Astrocyte of the cerebellum (primary cell): ENCODE data around the gene LBR.

Experiments
- DNase-seq: peaks from one replicate; pipeline ENCODE4 v3.0.0-alpha.2; 2011; ENCODE audit warnings: low read depth
- H3K4me3 ChIP-seq: 2 replicates; pipeline ENCODE4 v1.5.1; 2011; ENCODE audit warnings: mild to moderate bottlenecking, low read depth, low read length, moderate library complexity
- in situ Hi-C: cut with HindIII; loops from 2 replicates; pipeline ENCODE4 v1.10.0; 2017; ENCODE audit warnings: low sequenced_read_pairs
- TF ChIP-seq, protein P1 (sequence below): IDR thresholded peaks from 2 replicates; pipeline ENCODE4 v1.5.1; 2012; ENCODE audit warnings: low read length, low read depth, moderate library complexity, mild to moderate bottlenecking; ENCODE audit errors: missing control alignments

The LBR gene

DNA sequence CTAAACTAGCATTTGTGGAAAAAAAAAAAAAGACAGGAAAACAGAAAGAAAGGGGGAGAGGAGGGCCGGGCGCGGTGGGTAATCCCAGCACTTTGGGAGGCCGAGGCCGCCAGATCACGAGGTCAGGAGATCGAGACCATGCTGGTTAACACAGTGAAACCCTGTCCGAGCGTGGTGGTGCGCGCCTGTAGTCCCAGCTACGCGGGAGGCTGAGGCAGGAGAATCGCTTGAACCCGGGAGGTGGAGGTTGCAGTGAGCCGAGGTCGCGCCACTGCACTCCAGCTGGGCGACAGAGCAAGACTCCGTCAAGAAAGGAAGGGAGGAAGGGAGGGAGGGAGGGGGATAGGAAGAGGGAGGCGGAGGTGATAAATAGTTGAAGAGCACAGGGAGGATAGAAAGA is 54.7 kb downstream of the LBR start:
- no peak overlapping the region for H3K4me3 ChIP-seq
- TF ChIP-seq, protein P1, sequence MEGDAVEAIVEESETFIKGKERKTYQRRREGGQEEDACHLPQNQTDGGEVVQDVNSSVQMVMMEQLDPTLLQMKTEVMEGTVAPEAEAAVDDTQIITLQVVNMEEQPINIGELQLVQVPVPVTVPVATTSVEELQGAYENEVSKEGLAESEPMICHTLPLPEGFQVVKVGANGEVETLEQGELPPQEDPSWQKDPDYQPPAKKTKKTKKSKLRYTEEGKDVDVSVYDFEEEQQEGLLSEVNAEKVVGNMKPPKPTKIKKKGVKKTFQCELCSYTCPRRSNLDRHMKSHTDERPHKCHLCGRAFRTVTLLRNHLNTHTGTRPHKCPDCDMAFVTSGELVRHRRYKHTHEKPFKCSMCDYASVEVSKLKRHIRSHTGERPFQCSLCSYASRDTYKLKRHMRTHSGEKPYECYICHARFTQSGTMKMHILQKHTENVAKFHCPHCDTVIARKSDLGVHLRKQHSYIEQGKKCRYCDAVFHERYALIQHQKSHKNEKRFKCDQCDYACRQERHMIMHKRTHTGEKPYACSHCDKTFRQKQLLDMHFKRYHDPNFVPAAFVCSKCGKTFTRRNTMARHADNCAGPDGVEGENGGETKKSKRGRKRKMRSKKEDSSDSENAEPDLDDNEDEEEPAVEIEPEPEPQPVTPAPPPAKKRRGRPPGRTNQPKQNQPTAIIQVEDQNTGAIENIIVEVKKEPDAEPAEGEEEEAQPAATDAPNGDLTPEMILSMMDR = no peak
- no peak for DNase-seq
- in situ Hi-C loops = no loop called here

DNA sequence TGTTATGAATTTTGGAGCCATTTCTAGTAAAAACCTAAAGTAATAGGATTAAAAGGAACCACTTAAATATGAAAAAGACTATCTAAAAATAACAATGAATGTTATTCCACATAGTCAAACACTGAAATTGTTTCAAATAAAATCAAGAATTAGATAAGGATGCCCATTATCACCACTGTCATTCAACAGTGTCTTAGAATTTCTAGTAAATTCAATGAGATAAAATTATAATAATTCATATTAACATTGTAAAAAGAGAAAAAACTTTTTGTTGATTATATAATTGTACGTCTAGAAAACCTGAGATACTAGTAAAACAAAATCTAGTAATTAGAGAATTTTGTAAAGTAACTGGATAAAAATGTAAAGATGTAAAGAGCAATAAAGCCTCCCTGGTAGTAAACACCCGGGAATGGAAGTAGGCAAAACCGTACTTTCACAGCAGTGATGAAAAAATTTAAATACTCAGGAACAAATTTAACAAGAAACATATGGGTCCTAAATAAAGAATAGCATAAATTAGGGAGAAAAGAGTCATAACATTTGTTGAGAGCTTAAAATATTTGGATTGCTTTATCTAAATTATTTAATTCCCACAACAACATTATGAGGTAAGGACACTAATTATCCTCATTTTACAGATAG is 56.4 kb downstream of the LBR start:
- in situ Hi-C loops = no loop called here
- no peak overlapping the region for H3K4me3 ChIP-seq
- DNase-seq = no peak
- TF ChIP-seq, protein P1 = no peak

DNA sequence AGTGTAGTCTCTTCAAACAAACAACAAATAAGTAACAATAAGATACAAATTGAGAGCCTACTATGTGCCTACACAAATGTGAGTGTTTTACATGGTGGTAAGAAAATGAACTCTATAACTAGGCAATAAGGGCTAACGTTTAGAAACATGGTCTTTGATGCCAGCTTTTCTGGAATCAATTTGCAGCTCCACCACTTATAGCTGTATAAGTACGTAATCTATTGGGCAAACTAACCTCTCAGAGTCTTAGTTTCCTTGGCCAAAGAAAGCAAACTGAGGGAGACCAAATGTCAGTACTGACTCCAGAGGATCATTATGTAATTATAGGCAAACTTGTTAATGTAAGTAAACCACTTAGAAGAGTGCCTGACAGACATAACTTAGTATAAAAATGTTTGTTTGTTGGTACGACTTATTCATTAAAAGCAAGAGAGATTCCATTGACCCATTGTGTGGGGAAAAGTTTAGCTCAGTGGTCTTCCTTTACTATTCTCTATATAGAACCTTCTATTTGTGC is 59.7 kb downstream of the LBR start:
- in situ Hi-C loops = no loop called here
- DNase-seq = no peak
- H3K4me3 ChIP-seq = no peak overlapping the region
- TF ChIP-seq, protein P1 = no peak

DNA sequence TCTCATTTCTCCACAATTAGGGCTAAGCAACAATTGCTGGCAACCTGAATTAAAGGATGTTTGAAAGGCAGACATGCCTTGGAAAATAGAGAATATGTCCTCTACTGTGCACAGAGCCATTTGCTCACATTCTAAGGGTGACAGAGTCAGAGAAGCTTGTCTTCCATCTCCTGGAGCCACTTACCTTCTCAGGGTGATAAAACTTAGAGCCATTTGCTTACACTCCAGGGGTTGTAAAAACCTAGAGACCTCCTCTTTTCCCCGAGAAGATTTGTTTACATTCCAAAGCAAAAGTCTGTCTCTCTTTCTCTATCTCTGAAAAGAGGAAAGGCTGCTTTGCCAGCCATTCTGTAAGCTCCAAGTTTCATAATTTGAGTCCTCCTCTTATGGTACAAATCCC is 61.3 kb downstream of the LBR start:
- in situ Hi-C loops = no loop called here
- TF ChIP-seq, protein P1 = no peak
- H3K4me3 ChIP-seq = no peak overlapping the region
- DNase-seq = no peak

DNA sequence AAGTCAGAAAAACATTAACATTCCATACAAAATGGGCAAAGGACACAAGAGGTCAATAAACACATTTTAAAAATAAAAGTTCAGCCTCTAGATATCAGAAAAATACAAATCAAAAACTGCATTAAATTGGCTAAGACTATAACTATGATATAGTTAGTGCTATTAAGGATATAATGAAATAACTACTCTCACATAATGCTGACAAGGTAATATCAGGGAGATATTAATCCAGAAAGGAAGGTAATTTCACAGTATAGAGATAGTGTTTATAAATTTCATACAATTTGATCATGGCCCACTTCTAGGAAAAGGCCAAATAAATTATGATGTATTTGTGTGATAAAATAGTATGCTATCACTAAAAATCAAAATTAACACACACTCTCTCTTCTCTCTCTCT is 61.8 kb downstream of the LBR start:
- H3K4me3 ChIP-seq = no peak overlapping the region
- TF ChIP-seq, protein P1 = no peak
- in situ Hi-C loops = no loop called here
- DNase-seq = no peak

DNA sequence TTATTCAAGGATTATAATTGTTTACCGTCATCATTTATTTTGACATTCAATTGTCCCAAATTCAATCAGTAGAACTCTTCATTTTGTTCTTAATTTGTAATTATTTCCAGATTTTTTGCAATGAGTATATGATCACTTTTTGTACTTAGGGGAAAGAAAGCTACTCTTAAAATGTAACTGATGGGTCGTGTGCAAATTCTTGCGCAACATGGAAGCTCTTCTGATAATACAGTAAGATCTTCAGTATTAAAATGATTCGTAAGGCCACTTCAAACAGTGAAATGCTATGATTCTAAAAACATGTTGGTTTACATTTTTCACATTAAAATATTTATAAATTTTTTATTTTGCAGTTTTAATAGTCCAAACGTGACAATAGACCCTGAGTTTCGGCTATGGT is 63.4 kb downstream of the LBR start:
- in situ Hi-C loops = no loop called here
- TF ChIP-seq, protein P1 = no peak
- no peak overlapping the region for H3K4me3 ChIP-seq
- DNase-seq = no peak

DNA sequence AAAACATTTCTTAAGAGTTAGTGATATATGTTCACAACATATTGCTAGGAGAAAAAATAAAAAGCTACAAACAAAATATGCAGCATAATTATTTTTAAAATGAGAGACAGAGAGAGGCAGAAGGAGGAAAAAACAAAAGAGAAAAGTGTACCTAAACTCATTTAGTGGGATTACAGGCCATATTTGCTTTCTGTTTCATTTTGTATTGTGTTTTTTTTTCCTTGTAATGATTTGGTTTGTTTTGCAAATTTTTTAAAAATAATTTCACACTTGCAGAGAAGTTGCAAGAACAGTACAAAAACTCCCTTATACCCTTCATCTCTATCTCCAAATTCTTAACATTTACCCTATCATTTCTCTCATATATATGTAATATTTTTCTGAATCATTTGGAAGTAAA is 65.0 kb downstream of the LBR start:
- H3K4me3 ChIP-seq = no peak overlapping the region
- TF ChIP-seq, protein P1 = no peak
- in situ Hi-C loops = no loop called here
- DNase-seq = no peak
